GM23338 (cell line): ENCODE results near the gene ANKFN1.

Source experiments
- CREB1 ChIP-seq: fragments of 250-450 bp; sonication (Bioruptor Pico); IDR thresholded peaks from 2 replicates; pipeline ENCODE4 v1.5.0; 2020; ENCODE audit warnings: low read depth, mild to moderate bottlenecking, moderate library complexity
- EZH2 ChIP-seq: fragments of 200-600 bp; sonication (generic); IDR thresholded peaks from one replicate; pipeline ENCODE4 v1.8.0; 2017; ENCODE audit warnings: antibody characterized with exemption, mild to moderate bottlenecking, low read depth; ENCODE audit not compliant: unreplicated experiment
- EZH2phosphoT487 ChIP-seq: fragments of 200-600 bp; sonication (generic); IDR thresholded peaks from one replicate; pipeline ENCODE4 v1.8.1; 2018; ENCODE audit warnings: antibody characterized with exemption; ENCODE audit not compliant: unreplicated experiment
- JUNB ChIP-seq: IDR thresholded peaks from one replicate; pipeline ENCODE4 v1.6.1; 2016; ENCODE audit warnings: antibody characterized with exemption; ENCODE audit not compliant: unreplicated experiment
- NANOG ChIP-seq: IDR thresholded peaks from 2 replicates; pipeline ENCODE4 v1.6.1; 2016; ENCODE audit warnings: antibody characterized with exemption, borderline replicate concordance
- POLR2AphosphoS5 ChIP-seq: IDR thresholded peaks from 2 replicates; pipeline ENCODE4 v1.6.1; 2016; ENCODE audit warnings: antibody characterized with exemption, low read depth
- STAT1 ChIP-seq: IDR thresholded peaks from one replicate; pipeline ENCODE4 v1.6.1; 2016; ENCODE audit warnings: antibody characterized with exemption; ENCODE audit not compliant: unreplicated experiment
- ZNF114 ChIP-seq: fragments of 250-450 bp; sonication (Bioruptor Pico); IDR thresholded peaks from 2 replicates; pipeline ENCODE4 v1.5.0; 2020; ENCODE audit warnings: mild to moderate bottlenecking, moderate library complexity
- TF ChIP-seq, protein P1 (sequence below), 2 experiments: fragments of 200-600 bp in 1 of 2; sonication (generic) in 1 of 2; conservative IDR thresholded peaks; 2 replicates each; pipeline versions ENCODE4 v1.5.1 to v1.6.1; 2016 to 2017; ENCODE audit warnings: antibody characterized with exemption in 2 of 2, low read depth in 2 of 2, mild to moderate bottlenecking in 2 of 2, moderate library complexity in 1 of 2
- TF ChIP-seq, protein P2 (sequence below): IDR thresholded peaks from one replicate; pipeline ENCODE4 v1.6.1; 2018; ENCODE audit warnings: antibody characterized with exemption; ENCODE audit not compliant: unreplicated experiment
- TF ChIP-seq, protein P3 (sequence below): IDR thresholded peaks from 2 replicates; pipeline ENCODE4 v1.6.1; 2016; ENCODE audit warnings: antibody characterized with exemption
- TF ChIP-seq, protein P4 (sequence below): fragments of 250-450 bp; sonication (Bioruptor Pico); IDR thresholded peaks from 2 replicates; pipeline ENCODE4 v1.5.0; 2020; ENCODE audit warnings: mild to moderate bottlenecking, moderate library complexity

DNA sequence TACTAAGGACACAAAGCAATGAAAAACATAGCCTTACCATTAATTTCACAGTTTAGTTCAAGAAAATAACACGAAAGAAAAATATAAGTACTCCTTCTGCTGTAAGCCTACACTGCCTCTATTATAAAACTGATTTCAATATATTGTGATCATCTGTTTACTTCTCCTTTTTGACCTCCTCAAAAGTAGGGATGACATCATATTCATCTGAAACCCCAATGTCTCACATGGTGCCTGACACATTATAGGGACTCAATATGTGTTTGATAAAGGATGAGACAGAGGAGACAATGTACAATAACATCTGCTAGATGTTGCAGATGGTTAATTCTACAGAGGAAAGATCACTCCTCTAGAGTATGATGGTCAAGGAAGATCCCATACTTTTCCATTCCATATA is 321.8 kb downstream of the ANKFN1 start:
- TF ChIP-seq, protein P1, sequence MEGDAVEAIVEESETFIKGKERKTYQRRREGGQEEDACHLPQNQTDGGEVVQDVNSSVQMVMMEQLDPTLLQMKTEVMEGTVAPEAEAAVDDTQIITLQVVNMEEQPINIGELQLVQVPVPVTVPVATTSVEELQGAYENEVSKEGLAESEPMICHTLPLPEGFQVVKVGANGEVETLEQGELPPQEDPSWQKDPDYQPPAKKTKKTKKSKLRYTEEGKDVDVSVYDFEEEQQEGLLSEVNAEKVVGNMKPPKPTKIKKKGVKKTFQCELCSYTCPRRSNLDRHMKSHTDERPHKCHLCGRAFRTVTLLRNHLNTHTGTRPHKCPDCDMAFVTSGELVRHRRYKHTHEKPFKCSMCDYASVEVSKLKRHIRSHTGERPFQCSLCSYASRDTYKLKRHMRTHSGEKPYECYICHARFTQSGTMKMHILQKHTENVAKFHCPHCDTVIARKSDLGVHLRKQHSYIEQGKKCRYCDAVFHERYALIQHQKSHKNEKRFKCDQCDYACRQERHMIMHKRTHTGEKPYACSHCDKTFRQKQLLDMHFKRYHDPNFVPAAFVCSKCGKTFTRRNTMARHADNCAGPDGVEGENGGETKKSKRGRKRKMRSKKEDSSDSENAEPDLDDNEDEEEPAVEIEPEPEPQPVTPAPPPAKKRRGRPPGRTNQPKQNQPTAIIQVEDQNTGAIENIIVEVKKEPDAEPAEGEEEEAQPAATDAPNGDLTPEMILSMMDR (conservative IDR thresholded peaks at IDR 0.05; ENCODE audit: low read depth in 2 of 2), result no peak
- no peak for TF ChIP-seq CREB1 (CRISPR knock-in tag)
- no peak for TF ChIP-seq POLR2AphosphoS5
- TF ChIP-seq, protein P2, sequence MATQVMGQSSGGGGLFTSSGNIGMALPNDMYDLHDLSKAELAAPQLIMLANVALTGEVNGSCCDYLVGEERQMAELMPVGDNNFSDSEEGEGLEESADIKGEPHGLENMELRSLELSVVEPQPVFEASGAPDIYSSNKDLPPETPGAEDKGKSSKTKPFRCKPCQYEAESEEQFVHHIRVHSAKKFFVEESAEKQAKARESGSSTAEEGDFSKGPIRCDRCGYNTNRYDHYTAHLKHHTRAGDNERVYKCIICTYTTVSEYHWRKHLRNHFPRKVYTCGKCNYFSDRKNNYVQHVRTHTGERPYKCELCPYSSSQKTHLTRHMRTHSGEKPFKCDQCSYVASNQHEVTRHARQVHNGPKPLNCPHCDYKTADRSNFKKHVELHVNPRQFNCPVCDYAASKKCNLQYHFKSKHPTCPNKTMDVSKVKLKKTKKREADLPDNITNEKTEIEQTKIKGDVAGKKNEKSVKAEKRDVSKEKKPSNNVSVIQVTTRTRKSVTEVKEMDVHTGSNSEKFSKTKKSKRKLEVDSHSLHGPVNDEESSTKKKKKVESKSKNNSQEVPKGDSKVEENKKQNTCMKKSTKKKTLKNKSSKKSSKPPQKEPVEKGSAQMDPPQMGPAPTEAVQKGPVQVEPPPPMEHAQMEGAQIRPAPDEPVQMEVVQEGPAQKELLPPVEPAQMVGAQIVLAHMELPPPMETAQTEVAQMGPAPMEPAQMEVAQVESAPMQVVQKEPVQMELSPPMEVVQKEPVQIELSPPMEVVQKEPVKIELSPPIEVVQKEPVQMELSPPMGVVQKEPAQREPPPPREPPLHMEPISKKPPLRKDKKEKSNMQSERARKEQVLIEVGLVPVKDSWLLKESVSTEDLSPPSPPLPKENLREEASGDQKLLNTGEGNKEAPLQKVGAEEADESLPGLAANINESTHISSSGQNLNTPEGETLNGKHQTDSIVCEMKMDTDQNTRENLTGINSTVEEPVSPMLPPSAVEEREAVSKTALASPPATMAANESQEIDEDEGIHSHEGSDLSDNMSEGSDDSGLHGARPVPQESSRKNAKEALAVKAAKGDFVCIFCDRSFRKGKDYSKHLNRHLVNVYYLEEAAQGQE, result no peak
- TF ChIP-seq, protein P3, sequence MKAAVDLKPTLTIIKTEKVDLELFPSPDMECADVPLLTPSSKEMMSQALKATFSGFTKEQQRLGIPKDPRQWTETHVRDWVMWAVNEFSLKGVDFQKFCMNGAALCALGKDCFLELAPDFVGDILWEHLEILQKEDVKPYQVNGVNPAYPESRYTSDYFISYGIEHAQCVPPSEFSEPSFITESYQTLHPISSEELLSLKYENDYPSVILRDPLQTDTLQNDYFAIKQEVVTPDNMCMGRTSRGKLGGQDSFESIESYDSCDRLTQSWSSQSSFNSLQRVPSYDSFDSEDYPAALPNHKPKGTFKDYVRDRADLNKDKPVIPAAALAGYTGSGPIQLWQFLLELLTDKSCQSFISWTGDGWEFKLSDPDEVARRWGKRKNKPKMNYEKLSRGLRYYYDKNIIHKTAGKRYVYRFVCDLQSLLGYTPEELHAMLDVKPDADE, result no peak
- TF ChIP-seq EZH2, result no peak
- TF ChIP-seq STAT1, result no peak
- no peak for TF ChIP-seq EZH2phosphoT487
- no peak for TF ChIP-seq JUNB
- TF ChIP-seq ZNF114 (CRISPR knock-in tag), result no peak
- no peak for TF ChIP-seq NANOG
- TF ChIP-seq, protein P4, sequence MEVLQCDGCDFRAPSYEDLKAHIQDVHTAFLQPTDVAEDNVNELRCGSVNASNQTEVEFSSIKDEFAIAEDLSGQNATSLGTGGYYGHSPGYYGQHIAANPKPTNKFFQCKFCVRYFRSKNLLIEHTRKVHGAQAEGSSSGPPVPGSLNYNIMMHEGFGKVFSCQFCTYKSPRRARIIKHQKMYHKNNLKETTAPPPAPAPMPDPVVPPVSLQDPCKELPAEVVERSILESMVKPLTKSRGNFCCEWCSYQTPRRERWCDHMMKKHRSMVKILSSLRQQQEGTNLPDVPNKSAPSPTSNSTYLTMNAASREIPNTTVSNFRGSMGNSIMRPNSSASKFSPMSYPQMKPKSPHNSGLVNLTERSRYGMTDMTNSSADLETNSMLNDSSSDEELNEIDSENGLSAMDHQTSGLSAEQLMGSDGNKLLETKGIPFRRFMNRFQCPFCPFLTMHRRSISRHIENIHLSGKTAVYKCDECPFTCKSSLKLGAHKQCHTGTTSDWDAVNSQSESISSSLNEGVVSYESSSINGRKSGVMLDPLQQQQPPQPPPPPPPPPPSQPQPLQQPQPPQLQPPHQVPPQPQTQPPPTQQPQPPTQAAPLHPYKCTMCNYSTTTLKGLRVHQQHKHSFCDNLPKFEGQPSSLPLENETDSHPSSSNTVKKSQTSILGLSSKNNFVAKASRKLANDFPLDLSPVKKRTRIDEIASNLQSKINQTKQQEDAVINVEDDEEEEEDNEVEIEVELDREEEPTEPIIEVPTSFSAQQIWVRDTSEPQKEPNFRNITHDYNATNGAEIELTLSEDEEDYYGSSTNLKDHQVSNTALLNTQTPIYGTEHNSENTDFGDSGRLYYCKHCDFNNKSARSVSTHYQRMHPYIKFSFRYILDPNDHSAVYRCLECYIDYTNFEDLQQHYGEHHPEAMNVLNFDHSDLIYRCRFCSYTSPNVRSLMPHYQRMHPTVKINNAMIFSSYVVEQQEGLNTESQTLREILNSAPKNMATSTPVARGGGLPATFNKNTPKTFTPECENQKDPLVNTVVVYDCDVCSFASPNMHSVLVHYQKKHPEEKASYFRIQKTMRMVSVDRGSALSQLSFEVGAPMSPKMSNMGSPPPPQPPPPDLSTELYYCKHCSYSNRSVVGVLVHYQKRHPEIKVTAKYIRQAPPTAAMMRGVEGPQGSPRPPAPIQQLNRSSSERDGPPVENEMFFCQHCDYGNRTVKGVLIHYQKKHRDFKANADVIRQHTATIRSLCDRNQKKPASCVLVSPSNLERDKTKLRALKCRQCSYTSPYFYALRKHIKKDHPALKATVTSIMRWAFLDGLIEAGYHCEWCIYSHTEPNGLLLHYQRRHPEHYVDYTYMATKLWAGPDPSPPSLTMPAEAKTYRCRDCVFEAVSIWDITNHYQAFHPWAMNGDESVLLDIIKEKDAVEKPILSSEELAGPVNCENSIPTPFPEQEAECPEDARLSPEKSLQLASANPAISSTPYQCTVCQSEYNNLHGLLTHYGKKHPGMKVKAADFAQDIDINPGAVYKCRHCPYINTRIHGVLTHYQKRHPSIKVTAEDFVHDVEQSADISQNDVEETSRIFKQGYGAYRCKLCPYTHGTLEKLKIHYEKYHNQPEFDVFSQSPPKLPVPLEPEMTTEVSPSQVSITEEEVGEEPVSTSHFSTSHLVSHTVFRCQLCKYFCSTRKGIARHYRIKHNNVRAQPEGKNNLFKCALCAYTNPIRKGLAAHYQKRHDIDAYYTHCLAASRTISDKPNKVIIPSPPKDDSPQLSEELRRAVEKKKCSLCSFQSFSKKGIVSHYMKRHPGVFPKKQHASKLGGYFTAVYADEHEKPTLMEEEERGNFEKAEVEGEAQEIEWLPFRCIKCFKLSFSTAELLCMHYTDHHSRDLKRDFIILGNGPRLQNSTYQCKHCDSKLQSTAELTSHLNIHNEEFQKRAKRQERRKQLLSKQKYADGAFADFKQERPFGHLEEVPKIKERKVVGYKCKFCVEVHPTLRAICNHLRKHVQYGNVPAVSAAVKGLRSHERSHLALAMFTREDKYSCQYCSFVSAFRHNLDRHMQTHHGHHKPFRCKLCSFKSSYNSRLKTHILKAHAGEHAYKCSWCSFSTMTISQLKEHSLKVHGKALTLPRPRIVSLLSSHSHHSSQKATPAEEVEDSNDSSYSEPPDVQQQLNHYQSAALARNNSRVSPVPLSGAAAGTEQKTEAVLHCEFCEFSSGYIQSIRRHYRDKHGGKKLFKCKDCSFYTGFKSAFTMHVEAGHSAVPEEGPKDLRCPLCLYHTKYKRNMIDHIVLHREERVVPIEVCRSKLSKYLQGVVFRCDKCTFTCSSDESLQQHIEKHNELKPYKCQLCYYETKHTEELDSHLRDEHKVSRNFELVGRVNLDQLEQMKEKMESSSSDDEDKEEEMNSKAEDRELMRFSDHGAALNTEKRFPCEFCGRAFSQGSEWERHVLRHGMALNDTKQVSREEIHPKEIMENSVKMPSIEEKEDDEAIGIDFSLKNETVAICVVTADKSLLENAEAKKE (CRISPR knock-in tag), result no peak
